Left ventricle myocardium inferior (tissue), 1 donor: ENCODE results near the gene EFNA5. TPM values are rescaled to one million over a fixed set of nuclear protein-coding genes. Genes with fewer than 3 reads are reported as not detected.

Experiments
- DNase-seq: peaks from one replicate; pipeline ENCODE4 v3.0.0-alpha.2; 2020
- H3K27ac ChIP-seq: fragments of 200-600 bp; replicated peaks from 2 replicates; pipeline ENCODE4 v1.8.0; 2021
- H3K27me3 ChIP-seq: fragments of 200-600 bp; 2 replicates; pipeline ENCODE4 v1.8.0; 2021; ENCODE audit warnings: low read depth
- H3K36me3 ChIP-seq: fragments of 200-600 bp; 2 replicates; pipeline ENCODE4 v1.8.0; 2021
- H3K4me1 ChIP-seq: fragments of 200-600 bp; 2 replicates; pipeline ENCODE4 v1.8.0; 2021
- H3K4me3 ChIP-seq: fragments of 200-600 bp; 2 replicates; pipeline ENCODE4 v1.8.0; 2021; ENCODE audit warnings: mild to moderate bottlenecking, moderate library complexity
- H3K9me3 ChIP-seq: fragments of 200-600 bp; replicated peaks from 2 replicates; pipeline ENCODE4 v1.8.0; 2021
- CTCF ChIP-seq: fragments of 200-600 bp; IDR thresholded peaks from 2 replicates; pipeline ENCODE4 v1.8.0; 2021; ENCODE audit warnings: antibody characterized with exemption, mild to moderate bottlenecking, borderline replicate concordance
- intact Hi-C: fragments of 100-400 bp; cut with micrococcal nuclease; formaldehyde crosslinking; loops from one replicate; pipeline ENCODE4 v1.11.0; 2022
- total RNA-seq: library from RNA; stranded (reverse); fragmentation: NEBNext Ultra II Directional; extraction: Animal tissue kit (Norgen Biotek cat#: 25700); gene quantifications from one replicate; pipeline ENCODE4 v1.2.1, GENCODE V29; 2021
- donor health status: DM: no; HTN: yes; CAD: no; lungs with severe emphysema.

Gene EFNA5
- total RNA-seq, 1 donor from 2014 or later = 28.2 TPM

GRCh38 chr5:107484281-107484680 lies 186.5 kb downstream of the EFNA5 start:
- no peak overlapping the region for H3K4me3 ChIP-seq
- no peak for DNase-seq
- H3K4me1 ChIP-seq = peaks cover 57% of the 10 kb centered on the region
- intact Hi-C loops = no loop called here
- no peaks in the 10 kb centered on the region for H3K9me3 ChIP-seq
- TF ChIP-seq CTCF = no peak
- H3K27ac ChIP-seq = no peak overlapping the region
- H3K27me3 ChIP-seq = no peaks in the 10 kb centered on the region
- no peaks in the 10 kb centered on the region for H3K36me3 ChIP-seq

- intact Hi-C loops = no loop called here
- Histone ChIP-seq H3K27me3 (no peaks in the 10 kb centered on the region), H3K4me3 (no peak overlapping the region), H3K4me1 (peaks cover 53% of the 10 kb centered on the region), H3K9me3 (no peaks in the 10 kb centered on the region), H3K27ac (no peak overlapping the region), H3K36me3 (no peaks in the 10 kb centered on the region)
- no peak for DNase-seq
- no peak for TF ChIP-seq CTCF
Observed at GRCh38 chr5:107483231-107484024, 187.3 kb downstream of the EFNA5 start.

- no peaks in the 10 kb centered on the region for H3K27me3 ChIP-seq
- peaks cover 58% of the 10 kb centered on the region for H3K4me1 ChIP-seq
- H3K9me3 ChIP-seq = no peaks in the 10 kb centered on the region
- intact Hi-C loops = no loop called here
- H3K4me3 ChIP-seq = no peak overlapping the region
- H3K27ac ChIP-seq = peak overlapping the region; percentile 49
- no peak for DNase-seq
- TF ChIP-seq CTCF = no peak
- no peaks in the 10 kb centered on the region for H3K36me3 ChIP-seq
Observed at GRCh38 chr5:107478068-107478641, 192.6 kb downstream of the EFNA5 start.

GRCh38 chr5:107477492-107477891 lies 193.2 kb downstream of the EFNA5 start:
- intact Hi-C loops = no loop called here
- no peaks in the 10 kb centered on the region for H3K9me3 ChIP-seq
- H3K27ac ChIP-seq = peak overlapping the region; percentile 49
- no peak for DNase-seq
- peaks cover 57% of the 10 kb centered on the region for H3K4me1 ChIP-seq
- TF ChIP-seq CTCF = no peak
- H3K4me3 ChIP-seq = no peak overlapping the region
- no peaks in the 10 kb centered on the region for H3K36me3 ChIP-seq
- H3K27me3 ChIP-seq = no peaks in the 10 kb centered on the region

- Histone ChIP-seq H3K4me1 (peaks cover 50% of the 10 kb centered on the region), H3K4me3 (no peak overlapping the region), H3K36me3 (no peaks in the 10 kb centered on the region), H3K27ac (peak overlapping the region; percentile 72), H3K27me3 (no peaks in the 10 kb centered on the region), H3K9me3 (no peaks in the 10 kb centered on the region)
- no peak for DNase-seq
- no peak for TF ChIP-seq CTCF
- intact Hi-C loops = no loop called here
Observed at GRCh38 chr5:107476783-107477182, 194.0 kb downstream of the EFNA5 start.
